Fibroblast of pulmonary artery (primary cell): ENCODE measurements around the gene ERI3.

Experiments used
- DNase-seq: peaks from one replicate; pipeline ENCODE4 v3.0.0-alpha.2; 2010; ENCODE audit warnings: low read depth
- H3K4me3 ChIP-seq: replicated peaks from 2 replicates; pipeline ENCODE4 v1.5.1; 2011; ENCODE audit warnings: low read depth, mild to moderate bottlenecking, control low read depth, low read length, moderate library complexity
- CTCF ChIP-seq: IDR thresholded peaks from 2 replicates; pipeline ENCODE4 v1.5.1; 2011; ENCODE audit warnings: mild to moderate bottlenecking, control low read depth, low read length, inconsistent platforms; ENCODE audit errors: missing control alignments

The ERI3 gene

DNA sequence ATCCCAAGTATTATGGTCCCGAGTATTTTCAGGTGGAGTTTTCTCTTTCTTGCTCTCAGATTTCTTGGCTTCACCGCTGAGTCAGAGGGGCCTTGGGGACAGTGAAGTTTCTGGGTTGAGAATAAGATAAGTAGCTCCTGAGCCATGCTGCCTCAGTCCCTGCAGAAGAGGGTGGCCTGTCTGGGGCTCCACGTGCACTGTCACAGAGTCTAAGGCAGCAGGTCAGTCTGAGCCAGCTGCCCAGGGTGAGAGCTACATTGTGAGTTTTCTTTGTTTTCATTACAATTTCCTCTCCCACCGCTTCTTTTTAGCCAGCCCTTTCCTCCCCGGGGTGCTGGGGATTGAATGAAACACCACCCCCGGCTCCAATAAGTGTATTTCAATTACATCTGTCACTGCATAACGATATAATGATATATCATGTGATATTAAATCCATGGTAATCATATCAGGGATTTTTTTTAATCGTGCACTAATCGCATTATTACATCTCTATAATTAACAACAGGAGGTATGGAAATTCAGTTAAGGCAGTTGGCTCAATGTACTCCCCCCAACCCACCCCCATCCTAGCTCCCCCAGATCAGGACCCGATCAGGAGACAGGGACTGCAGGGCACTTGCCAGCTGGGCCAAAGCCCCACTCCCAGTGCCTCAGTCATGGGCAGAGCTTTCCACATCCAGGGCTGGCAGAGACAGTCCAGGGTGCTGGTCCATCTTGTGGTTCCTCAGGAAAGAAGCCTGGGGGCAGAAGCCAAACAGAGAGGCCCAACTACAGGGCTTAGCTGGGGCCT lies 98.1 kb downstream of the ERI3 start:
- TF ChIP-seq CTCF: no peak
- no peak for DNase-seq
- no peak overlapping the region for H3K4me3 ChIP-seq

DNA sequence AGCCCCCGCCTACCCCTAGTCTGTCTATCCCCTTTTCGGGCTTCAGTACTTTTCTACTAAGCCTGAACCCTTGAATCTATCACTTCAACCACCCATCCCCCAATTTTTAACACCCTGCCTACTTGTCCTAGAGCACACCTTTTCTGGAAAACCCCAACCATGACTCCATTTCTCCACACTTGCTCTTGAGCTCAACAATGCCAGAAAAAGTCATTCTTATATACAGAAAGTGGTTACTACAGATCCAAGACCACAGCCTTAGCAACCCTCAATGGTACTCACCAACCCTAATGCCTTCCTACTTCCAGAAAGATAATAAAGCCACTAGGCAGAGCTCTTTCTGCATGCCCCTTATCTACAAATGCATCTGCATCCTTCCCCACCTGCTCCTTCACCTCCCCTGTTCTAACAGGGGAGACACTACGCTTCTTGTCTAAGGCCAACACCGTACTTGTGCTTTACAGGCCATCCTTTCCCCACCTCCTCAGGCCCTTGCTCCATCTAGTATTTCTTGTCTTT lies 100.6 kb downstream of the ERI3 start:
- H3K4me3 ChIP-seq: no peak overlapping the region
- no peak for TF ChIP-seq CTCF
- DNase-seq: no peak

GRCh38 chr1:44251989-44252671 lies 102.9 kb downstream of the ERI3 start:
- no peak overlapping the region for H3K4me3 ChIP-seq
- no peak for TF ChIP-seq CTCF
- no peak for DNase-seq

DNA sequence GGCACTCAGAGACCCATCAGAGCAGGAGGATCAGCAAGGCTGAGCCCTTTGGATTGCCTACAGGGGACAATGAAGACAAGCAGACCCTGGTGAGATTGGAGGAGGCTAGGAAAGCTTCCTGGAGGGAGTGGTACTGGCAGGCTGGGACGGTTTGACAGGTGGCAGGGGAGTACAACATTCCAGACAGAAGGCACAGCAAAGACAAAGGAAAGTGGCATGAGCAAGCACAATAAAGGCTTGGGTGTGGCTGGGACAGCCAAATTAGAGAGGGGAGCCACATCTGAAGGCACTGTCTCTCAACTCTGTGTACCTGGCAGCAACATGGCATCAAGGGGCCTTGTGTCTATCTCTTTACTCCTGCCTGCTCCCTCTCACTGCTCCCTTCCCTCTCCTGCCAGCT lies 103.6 kb downstream of the ERI3 start:
- no peak overlapping the region for H3K4me3 ChIP-seq
- no peak for TF ChIP-seq CTCF
- DNase-seq: no peak

DNA sequence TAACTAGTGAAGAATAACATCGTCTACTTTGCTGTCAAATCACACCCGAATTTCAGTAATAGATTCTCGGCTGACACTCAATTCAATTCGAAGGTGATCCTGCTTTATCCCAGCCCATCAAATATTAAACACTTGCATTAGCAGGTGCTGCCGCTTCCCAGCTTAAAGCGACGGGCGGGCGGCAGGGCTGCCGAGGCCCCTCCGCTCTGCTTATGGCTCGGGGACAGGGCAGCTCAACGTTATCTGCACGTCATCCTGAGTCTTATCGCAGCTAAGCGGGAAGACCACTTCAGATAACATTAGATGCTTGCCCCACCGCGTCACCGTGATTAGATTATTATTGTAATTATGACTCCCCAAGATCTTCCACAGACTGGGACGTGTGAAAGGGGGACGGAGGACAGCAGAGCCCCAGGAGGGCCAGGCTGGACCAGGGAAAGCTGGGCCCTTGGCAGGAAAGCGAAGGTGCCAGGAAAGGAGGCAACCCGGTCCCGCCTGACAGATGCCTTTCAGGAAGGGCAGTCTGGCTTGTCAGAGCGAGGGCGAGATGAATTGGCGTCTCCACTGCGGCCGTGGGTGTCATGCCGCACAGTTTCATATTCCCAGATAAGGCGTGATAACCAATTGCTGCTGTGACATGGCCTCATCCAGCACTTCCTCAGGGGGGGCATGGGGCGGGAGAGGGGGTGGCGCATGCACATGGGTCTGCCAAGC lies 104.8 kb downstream of the ERI3 start:
- no peak for TF ChIP-seq CTCF
- no peak overlapping the region for H3K4me3 ChIP-seq
- DNase-seq: no peak

DNA sequence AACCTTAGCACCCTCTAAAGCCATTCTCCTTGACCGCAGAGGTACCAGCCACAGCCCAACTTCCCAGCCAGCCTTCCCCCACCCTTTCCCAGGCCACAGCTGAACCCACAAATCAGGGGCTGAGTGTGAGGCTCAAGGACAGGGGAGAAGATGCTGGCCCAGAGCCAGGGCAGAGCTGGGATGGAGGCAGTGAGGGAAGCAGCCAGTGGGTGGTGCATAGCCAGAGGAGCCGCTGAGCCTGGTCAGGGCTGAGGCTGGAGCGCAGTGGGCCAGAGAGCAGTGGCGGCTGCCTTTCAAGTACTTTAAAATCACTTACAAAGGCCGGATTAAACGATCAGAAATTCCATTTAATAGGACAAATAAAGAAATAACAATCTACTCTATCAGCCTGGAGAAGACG lies 105.5 kb downstream of the ERI3 start:
- no peak overlapping the region for H3K4me3 ChIP-seq
- DNase-seq: peak; percentile 10
- no peak for TF ChIP-seq CTCF
